ENCODE measurements around the gene ELOVL6. TPM values are rescaled to one million over a fixed set of nuclear protein-coding genes. Genes with fewer than 3 reads are reported as not detected.

Gene ELOVL6
- total RNA-seq, 1 experiment from 2014 or later: 38.7 TPM

GRCh38 chr4:109998867-109999584, 199.4 kb downstream of the ELOVL6 start:
- intact Hi-C loops (cut with micrococcal nuclease): loop anchor here (1.0 to 10.0 kb wide), 5 partner anchors 517 to 1936 kb away; no protein-coding TSS in a partner anchor

More at GRCh38 chr4:109998867-109999584, 199.4 kb downstream of the ELOVL6 start:
- RAD21 ChIA-PET (ENCODE audit: low non-redundant PET in 1 of 2, low total read pairs in 2 of 2, uncharacterized antibody in 2 of 2, unreplicated experiment in 2 of 2): interaction anchor here (0.7 to 1.3 kb wide), 3 partner anchors 340 to 510 kb away, joined by 3 to 5 read pairs (median 4); no protein-coding TSS in a partner anchor
- CTCF ChIA-PET: interaction anchor here (0.6 to 3.4 kb wide), 15 partner anchors 15 to 1634 kb away, joined by 3 to 37 read pairs (median 5); no protein-coding TSS in a partner anchor
- BruUV-seq (replicated peaks): no TSS peak
- DNase-seq (ENCODE audit: low read depth, low spot score) (peak; percentile 68), ATAC-seq (peak; percentile 93)
- Histone ChIP-seq H3K9me2 (ENCODE audit: insufficient read depth) (no peaks in the 10 kb centered on the region), H4K20me1 (ENCODE audit: insufficient read depth) (no peaks in the 10 kb centered on the region), H3K9ac (ENCODE audit: low read length) (no peak overlapping the region), H3K4me2 (ENCODE audit: low read length) (no peak overlapping the region), H3K4me3 (replicated peaks in 1 of 2; ENCODE audit: low read depth in 1 of 2, low read length in 2 of 2) (no peak overlapping the region), H3K27me3 (ENCODE audit: insufficient read depth, low read length) (no peaks in the 10 kb centered on the region), H2AFZ (ENCODE audit: low read depth, low read length, poor library complexity, severe bottlenecking) (peak overlapping the region; percentile 47), H3K4me1 (ENCODE audit: control insufficient read depth in 1 of 2, insufficient read depth in 2 of 2, low read length in 2 of 2) (no peaks in the 10 kb centered on the region), H3K9me3 (ENCODE audit: control insufficient read depth in 1 of 2, insufficient read depth in 1 of 2, low read depth in 1 of 2, low read length in 2 of 2) (no peaks in the 10 kb centered on the region), H3K36me3 (ENCODE audit: control insufficient read depth in 1 of 2, insufficient read depth in 2 of 2, low read length in 2 of 2) (no peaks in the 10 kb centered on the region), H3K27ac (ENCODE audit: low read depth, low read length) (no peak overlapping the region), H3K79me2 (ENCODE audit: insufficient read depth, low read length) (no peaks in the 10 kb centered on the region)
- TF ChIP-seq RAD21 (IDR thresholded peaks at IDR 0.05; ENCODE audit: low read depth) (peak; percentile 88), JUND (IDR thresholded peaks at IDR 0.05) (no peak), CTCF (IDR thresholded peaks at IDR 0.05 in 2 of 3, conservative IDR thresholded peaks at IDR 0.05 in 1 of 3; ENCODE audit: borderline replicate concordance in 1 of 3, insufficient read depth in 1 of 3, low read depth in 2 of 3, low read length in 2 of 3) (peak; percentile 48 to 93 (median 78)), REST (IDR thresholded peaks at IDR 0.05; ENCODE audit: low read depth) (no peak), CEBPB (IDR thresholded peaks at IDR 0.05; ENCODE audit: low read depth) (0 out of 2 replicates have a peak, but pooled peaks have one; percentile 13)
- POLR2A ChIA-PET: no interaction called here
